GM12878 (cell line): ENCODE results near the gene PHGDH. TPM values are rescaled to one million over a fixed set of nuclear protein-coding genes. Genes with fewer than 3 reads are reported as not detected.

Experiments
- ATAC-seq: fragments of 200-7000 bp; cut with Tn5 transposase; 3 replicates; pipeline ENCODE4 v1.9.1; 2020; ENCODE audit warnings: mild to moderate bottlenecking, moderate library complexity
- BruUV-seq: library from RNA; stranded (reverse); fragments of 400-500 nt; replicated peaks from 2 replicates; lab custom pipeline; 2021; lab: Mats Ljungman, UMichigan
- CTCF ChIA-PET: fragments of 300-600 bp; sonication (Branson Sonifier 250); formaldehyde crosslinking; extraction: SDS; loops from one replicate; lab custom pipeline; 2021; ENCODE audit warnings: inconsistent platforms; lab: Yijun Ruan, JAX
- POLR2A ChIA-PET: fragments of 350-600 bp; formaldehyde crosslinking; extraction: SDS; loops from one replicate; lab custom pipeline; 2021; ENCODE audit warnings: inconsistent platforms; lab: Charles Lee
- RAD21 ChIA-PET: fragments of 300-600 bp; sonication (Branson Sonifier 250); formaldehyde crosslinking; loops from one replicate; lab custom pipeline; 2023; ENCODE audit warnings: antibody characterized with exemption; ENCODE audit not compliant: unreplicated experiment; lab: Charles Lee
- SMC1A ChIA-PET: fragments of 300-600 bp; sonication (Branson Sonifier 250); formaldehyde crosslinking; loops from one replicate; lab custom pipeline; 2023; ENCODE audit not compliant: unreplicated experiment, uncharacterized antibody; lab: Charles Lee
- DNase-seq: peaks from one replicate; pipeline ENCODE4 v3.0.0-alpha.2; 2011; ENCODE audit warnings: low read depth, low spot score
- FAIRE-seq: peaks from 3 replicates; lab custom pipeline; 2011; peaks lifted over from hg19 to GRCh38; lab: Jason Lieb, UNC
- H2AFZ ChIP-seq: 2 replicates; pipeline ENCODE4 v1.6.0; 2011; ENCODE audit warnings: low read depth, low read length, control low read depth; ENCODE audit not compliant: control insufficient read depth
- H3K27ac ChIP-seq: 2 replicates; pipeline ENCODE4 v1.5.1; 2011; ENCODE audit warnings: control low read depth; ENCODE audit not compliant: control insufficient read depth, insufficient read depth
- H3K27me3 ChIP-seq, 2 experiments: replicated peaks in 1 of 2; 2 replicates each; pipeline versions ENCODE4 v1.6.0 to v1.6.1; 2011; ENCODE audit warnings: low read length in 1 of 2; ENCODE audit not compliant: control insufficient read depth in 2 of 2, insufficient read depth in 2 of 2
- H3K36me3 ChIP-seq, 2 experiments: 2 replicates each; pipeline ENCODE4 v1.5.1; 2011; ENCODE audit warnings: low read length in 1 of 2; ENCODE audit not compliant: control insufficient read depth in 2 of 2, insufficient read depth in 2 of 2
- H3K4me1 ChIP-seq: 2 replicates; pipeline ENCODE4 v1.6.1; 2011; ENCODE audit warnings: mild to moderate bottlenecking, low read length, moderate library complexity, mixed read lengths; ENCODE audit not compliant: control insufficient read depth, insufficient read depth
- H3K4me2 ChIP-seq: 2 replicates; pipeline ENCODE4 v1.6.0; 2011; ENCODE audit warnings: control low read depth; ENCODE audit not compliant: control insufficient read depth, insufficient read depth
- H3K4me3 ChIP-seq: fragments of 200-600 bp; sonication (generic); 2 replicates; pipeline ENCODE4 v1.5.1; 2016
- H3K79me2 ChIP-seq: 2 replicates; pipeline ENCODE4 v1.6.0; 2011; ENCODE audit warnings: low read length; ENCODE audit not compliant: control insufficient read depth, insufficient read depth
- H3K9ac ChIP-seq: 2 replicates; pipeline ENCODE4 v1.8.0; 2011; ENCODE audit warnings: low read length, control low read depth, mixed read lengths; ENCODE audit not compliant: control insufficient read depth, insufficient read depth
- H3K9me3 ChIP-seq: replicated peaks from 3 replicates; pipeline ENCODE4 v1.5.1; 2011; ENCODE audit warnings: mild to moderate bottlenecking, low read length; ENCODE audit not compliant: control insufficient read depth, insufficient read depth
- H4K20me1 ChIP-seq: 2 replicates; pipeline ENCODE4 v1.6.0; 2011; ENCODE audit not compliant: control insufficient read depth, insufficient read depth
- NFYB ChIP-seq: IDR thresholded peaks from 2 replicates; pipeline ENCODE4 v1.6.1; 2011; ENCODE audit warnings: low read depth, mild to moderate bottlenecking, low read length, improper control_type of control experiment, moderate library complexity; ENCODE audit not compliant: insufficient read depth
- POLR2A ChIP-seq: IDR thresholded peaks from 2 replicates; pipeline ENCODE4 v1.6.1; 2011; ENCODE audit warnings: low read depth, mild to moderate bottlenecking, low read length
- STAT3 ChIP-seq: IDR thresholded peaks from 2 replicates; pipeline ENCODE4 v1.6.1; 2011; ENCODE audit warnings: low read depth, low read length, improper control_type of control experiment
- ZNF24 ChIP-seq: fragments of 450-650 bp; IDR thresholded peaks from 2 replicates; pipeline ENCODE4 v1.6.1; 2017; ENCODE audit warnings: antibody characterized with exemption, mild to moderate bottlenecking
- WGBS: methylation state at CpG from one replicate; pipeline ENCODE4 v1.1.6; 2016; ENCODE audit warnings: low lambda C conversion rate; ENCODE audit not compliant: insufficient replicate concordance, insufficient coverage; ENCODE audit errors: missing lambda C conversion rate; 5-methylcytosine and 5-hydroxymethylcytosine counted together
- in situ Hi-C: fragments of 300-500 bp; cut with MboI; formaldehyde crosslinking; loops from 9 replicates; pipeline ENCODE4 v1.14.3; 2018; ENCODE audit warnings: mixed read lengths
- intact Hi-C: fragments of 100-400 bp; cut with micrococcal nuclease; formaldehyde crosslinking; loops from one replicate; pipeline ENCODE4 v1.14.2; 2022; ENCODE audit not compliant: unreplicated experiment
- polyA plus RNA-seq, 11 experiments: library from polyadenylated mRNA; depleted of rRNA in 4 of 11; unstranded in 6 of 11; stranded (reverse) in 5 of 11; fragments of >200 nt; fragmentation: Nextera tagmentation in 4 of 11; fragmentation: Illumina TruSeq in 1 of 11; extraction: Ambion mirVana in 4 of 11; extraction: Trizol in 1 of 11; gene quantifications; 1 replicate in 1 of 11; 2 replicates in 10 of 11; pipeline versions ENCODE4 v1.2.1 to v1.2.3, GENCODE V29; 2011 to 2016; ENCODE audit warnings: inconsistent platforms in 2 of 11, missing spikeins in 2 of 11, low read depth in 1 of 11
- total RNA-seq, 4 experiments: library from RNA; depleted of rRNA in 3 of 4; stranded (reverse); fragments of >200 nt in 3 of 4; fragmentation: Illumina TruSeq in 1 of 4; extraction: Trizol in 1 of 4; gene quantifications; 2 replicates each; pipeline versions ENCODE4 v1.2.1 to v1.2.3, GENCODE V29; 2013 to 2021
- TF ChIP-seq, protein P1 (sequence below): IDR thresholded peaks from 2 replicates; pipeline ENCODE4 v1.6.1; 2012; ENCODE audit warnings: improper control_type of control experiment, low read depth, low read length; ENCODE audit not compliant: insufficient replicate concordance

PHGDH gene
- total and polyA plus RNA-seq, 10 of the 15 experiments (the other 5 are each of a cell fraction or from before 2014, with no cell fraction given), result 3.9 to 47.8 (median 25.9) TPM

DNA sequence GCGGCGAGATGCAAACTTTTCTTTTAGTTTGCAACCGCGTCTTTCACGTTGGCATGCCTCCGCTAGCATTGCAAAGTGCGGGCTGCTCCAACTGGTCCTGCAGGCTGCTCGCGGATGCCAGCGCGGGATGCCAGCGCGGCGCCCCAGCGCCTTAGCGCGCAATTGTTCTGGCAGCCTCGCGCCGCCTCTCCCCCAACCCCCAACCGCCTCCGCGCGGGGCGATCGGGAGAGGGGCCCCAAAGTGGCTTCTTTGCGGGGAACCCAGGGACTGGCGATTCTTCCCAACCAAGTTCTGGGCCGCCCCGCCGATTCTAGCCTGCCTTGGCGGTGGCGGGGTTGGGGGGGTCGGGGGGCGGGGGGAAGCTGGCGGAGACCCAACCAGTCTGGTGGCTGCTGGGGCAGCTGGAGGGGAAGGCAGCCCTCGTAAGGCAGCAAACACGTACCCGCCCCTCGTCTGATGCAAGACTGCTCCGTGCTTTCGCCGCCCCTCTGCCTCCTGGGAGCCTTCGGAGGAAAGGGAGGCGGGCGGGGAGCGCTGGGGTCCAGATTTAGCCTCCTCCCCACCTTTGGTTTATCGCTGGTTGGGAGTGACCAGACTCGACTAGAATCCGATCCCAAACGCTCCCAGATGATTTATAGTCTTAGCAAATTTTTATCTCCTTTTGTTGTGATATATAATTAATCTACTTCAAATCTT is 756 bp downstream of the PHGDH start:
- no peak for FAIRE-seq
- intact Hi-C loops, result no loop called here

More for the DNA sequence above, 756 bp downstream of the PHGDH start:
- Histone ChIP-seq H3K4me2 (peak overlapping the region; percentile 67), H3K9me3 (peaks cover 3% of the 10 kb centered on the region; the same call in 1 of the 3 replicates), H3K4me3 (peak overlapping the region; percentile 80), H3K27ac (no peak overlapping the region), H3K27me3 (peaks cover 0 to 2% of the 10 kb centered on the region in 2 experiments; a peak in 3 of 4 replicates), H2AFZ (peak overlapping the region; percentile 78), H3K79me2 (no peaks in the 10 kb centered on the region; the same call in none of the 2 replicates), H3K9ac (peak overlapping the region; percentile 49; the same call in 1 of the 2 replicates), H4K20me1 (no peaks in the 10 kb centered on the region), H3K4me1 (no peaks in the 10 kb centered on the region), H3K36me3 (no peaks in the 10 kb centered on the region)
- DNase-seq (no peak), ATAC-seq (peak; percentile 75)
- ChIA-PET RAD21 (no interaction called here), CTCF (no interaction called here), POLR2A (no interaction called here), SMC1A (no interaction called here)
- TF ChIP-seq, protein P1, sequence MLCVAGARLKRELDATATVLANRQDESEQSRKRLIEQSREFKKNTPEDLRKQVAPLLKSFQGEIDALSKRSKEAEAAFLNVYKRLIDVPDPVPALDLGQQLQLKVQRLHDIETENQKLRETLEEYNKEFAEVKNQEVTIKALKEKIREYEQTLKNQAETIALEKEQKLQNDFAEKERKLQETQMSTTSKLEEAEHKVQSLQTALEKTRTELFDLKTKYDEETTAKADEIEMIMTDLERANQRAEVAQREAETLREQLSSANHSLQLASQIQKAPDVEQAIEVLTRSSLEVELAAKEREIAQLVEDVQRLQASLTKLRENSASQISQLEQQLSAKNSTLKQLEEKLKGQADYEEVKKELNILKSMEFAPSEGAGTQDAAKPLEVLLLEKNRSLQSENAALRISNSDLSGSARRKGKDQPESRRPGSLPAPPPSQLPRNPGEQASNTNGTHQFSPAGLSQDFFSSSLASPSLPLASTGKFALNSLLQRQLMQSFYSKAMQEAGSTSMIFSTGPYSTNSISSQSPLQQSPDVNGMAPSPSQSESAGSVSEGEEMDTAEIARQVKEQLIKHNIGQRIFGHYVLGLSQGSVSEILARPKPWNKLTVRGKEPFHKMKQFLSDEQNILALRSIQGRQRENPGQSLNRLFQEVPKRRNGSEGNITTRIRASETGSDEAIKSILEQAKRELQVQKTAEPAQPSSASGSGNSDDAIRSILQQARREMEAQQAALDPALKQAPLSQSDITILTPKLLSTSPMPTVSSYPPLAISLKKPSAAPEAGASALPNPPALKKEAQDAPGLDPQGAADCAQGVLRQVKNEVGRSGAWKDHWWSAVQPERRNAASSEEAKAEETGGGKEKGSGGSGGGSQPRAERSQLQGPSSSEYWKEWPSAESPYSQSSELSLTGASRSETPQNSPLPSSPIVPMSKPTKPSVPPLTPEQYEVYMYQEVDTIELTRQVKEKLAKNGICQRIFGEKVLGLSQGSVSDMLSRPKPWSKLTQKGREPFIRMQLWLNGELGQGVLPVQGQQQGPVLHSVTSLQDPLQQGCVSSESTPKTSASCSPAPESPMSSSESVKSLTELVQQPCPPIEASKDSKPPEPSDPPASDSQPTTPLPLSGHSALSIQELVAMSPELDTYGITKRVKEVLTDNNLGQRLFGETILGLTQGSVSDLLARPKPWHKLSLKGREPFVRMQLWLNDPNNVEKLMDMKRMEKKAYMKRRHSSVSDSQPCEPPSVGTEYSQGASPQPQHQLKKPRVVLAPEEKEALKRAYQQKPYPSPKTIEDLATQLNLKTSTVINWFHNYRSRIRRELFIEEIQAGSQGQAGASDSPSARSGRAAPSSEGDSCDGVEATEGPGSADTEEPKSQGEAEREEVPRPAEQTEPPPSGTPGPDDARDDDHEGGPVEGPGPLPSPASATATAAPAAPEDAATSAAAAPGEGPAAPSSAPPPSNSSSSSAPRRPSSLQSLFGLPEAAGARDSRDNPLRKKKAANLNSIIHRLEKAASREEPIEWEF, result no peak
- TF ChIP-seq NFYB (no peak), POLR2A (peak; percentile 67), ZNF24 (no peak), STAT3 (no peak)
- BruUV-seq, result no TSS peak
- in situ Hi-C loops, result no loop called here
- 3% methylated on average over 50 of the region's 51 CpGs for WGBS
